GM10847 (cell line): ENCODE data around the gene FH.

ENCODE experiments used
- POLR2A ChIP-seq: IDR thresholded peaks from 2 replicates; pipeline ENCODE4 v1.6.1; 2011; ENCODE audit not compliant: insufficient read length; ENCODE audit errors: extremely low read depth

FH gene

DNA sequence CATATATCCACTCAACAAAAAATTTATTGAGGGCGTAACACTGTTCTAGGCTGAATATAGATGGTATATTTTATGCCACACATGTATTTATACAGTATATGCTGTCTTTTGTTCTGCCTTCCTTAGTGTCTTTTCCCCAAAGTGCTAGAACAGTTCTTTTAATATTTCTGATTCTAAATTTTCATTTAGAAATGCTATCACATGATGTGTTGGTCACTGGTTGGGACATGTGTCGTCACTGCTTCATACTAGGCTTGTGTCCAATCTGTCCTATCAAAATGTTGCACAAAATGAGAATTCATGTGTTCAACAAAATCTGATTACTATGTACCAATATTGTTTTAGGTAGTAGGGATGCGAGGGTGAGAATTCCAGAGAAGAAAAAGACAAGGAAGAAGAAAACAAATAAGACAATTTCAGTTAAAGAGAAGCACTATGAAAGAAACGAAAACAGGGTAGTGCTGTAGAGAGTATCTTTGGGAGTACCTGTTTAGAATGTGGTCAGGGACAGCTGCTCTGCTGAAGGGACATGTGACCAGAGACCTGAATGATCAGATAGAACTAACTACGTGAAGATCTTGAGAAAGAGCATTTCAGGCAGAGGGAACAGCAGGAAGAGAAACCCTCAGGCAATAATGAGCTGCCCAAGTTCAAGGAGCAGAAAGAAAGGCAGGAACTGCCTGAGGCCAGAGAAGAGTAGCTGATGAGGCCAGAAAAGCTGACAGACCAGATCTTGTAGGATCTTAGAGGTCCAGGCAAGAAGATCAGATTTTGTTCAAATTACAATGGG, 14.0 kb upstream of the FH start:
- TF ChIP-seq POLR2A: no peak

GRCh38 chr1:241532864-241533263, 13.3 kb upstream of the FH start:
- no peak for TF ChIP-seq POLR2A

DNA sequence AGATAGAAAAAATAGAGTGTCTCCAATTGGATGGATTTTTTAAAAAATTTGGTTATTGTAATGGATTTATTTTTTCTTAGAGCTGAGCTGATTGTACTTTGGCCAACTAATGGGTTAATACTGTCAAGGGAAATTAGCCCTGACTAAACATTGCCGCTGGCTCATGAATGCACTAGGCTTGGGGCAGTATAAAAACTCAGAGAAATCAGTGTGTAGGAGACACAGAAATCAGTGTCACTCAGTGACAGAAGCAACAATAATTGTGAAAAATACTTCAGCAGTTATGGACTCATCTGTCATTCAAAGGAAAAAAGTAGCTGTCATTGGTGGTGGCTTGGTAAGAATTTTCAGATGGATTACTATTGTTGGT, 12.6 kb upstream of the FH start, which contains the start of gene KMO:
Gene KMO, plus strand, starts transcription at position 217 of the 370 bp plus-strand sequence. Its CDS starts 67 bp downstream, at position 284.
- TF ChIP-seq POLR2A: no peak

DNA sequence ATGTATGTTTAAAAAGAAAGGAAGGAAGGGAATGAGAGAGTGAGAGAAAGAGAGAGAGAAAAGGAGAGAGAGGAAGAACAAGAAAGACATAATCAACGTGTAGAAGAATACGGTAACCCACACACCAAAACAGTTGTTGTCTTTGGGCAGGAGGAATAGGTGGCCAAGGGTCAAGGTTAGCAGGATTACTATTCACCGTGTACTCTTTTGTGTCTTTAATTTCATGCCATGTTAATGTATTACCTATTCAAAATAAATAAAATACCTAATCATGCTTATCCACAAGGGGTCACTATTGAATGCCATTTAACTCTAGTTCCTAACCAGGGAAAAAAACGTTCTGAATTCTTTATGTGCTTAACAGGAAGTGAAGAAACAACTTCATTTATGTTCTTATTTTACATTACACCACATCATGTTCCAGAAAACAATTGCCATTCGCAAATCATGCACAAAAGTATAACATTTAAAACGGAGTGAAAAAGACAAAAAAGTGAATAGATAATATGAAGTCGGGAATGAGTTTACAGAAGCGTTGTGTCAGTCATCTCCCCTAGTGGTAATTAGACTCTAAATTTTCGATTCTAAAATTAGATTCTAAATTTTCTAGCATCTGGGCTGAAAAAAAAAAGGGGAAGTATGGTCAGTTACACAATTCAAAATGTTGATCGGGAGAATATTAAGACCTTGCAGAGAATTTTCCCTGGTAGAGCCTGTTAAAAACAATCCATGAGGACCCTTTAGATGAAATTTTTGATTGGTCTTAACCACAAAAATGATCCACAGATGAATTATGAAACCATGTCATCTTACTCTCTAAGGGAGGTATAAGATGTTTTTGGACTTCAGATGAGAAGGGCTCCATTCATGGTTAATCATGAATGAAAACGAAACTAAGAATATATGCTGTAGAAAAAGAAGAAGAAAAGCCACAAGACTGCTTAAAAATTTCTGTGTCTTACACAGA, 11.9 kb upstream of the FH start:
- TF ChIP-seq POLR2A: no peak

DNA sequence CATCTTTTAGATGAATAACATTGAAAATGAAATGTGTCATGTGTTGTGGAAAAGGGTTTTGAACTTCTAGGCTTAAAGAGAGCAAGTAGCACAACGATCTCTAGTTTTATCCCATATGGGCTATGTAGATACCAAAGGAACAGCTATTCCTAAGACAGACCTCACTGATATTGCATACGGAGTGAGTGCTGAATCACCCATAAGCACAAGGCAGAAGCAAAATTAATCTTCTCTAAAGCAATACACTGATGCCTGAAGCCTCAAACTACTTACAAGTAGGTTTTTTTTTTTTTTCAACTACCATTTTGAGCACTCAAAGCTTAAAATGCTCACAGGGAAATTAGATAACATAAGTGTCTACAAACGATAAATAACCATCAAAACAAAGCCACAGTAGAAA, 7.6 kb upstream of the FH start:
- no peak for TF ChIP-seq POLR2A

GRCh38 chr1:241525026-241525425, 5.5 kb upstream of the FH start:
- TF ChIP-seq POLR2A: no peak

DNA sequence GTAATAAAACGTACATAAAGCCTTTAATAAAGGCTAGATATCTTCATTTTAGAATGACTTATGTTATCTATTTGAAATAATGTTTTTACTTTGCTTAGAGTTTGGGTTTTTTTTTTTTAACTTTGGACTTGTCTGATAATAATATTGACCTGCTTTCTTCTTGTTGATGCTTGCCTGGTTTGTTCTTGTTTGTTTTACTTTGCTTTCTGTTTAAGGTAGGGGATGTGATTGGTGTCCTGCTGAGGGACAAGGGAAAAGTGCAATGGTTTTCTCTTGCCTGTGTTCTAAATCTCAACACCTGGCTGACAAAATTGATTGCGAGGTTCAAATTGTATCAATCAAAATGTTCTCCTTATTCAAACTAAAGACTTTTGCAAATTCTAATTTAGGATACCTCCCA, 2.2 kb upstream of the FH start:
- TF ChIP-seq POLR2A: no peak

DNA sequence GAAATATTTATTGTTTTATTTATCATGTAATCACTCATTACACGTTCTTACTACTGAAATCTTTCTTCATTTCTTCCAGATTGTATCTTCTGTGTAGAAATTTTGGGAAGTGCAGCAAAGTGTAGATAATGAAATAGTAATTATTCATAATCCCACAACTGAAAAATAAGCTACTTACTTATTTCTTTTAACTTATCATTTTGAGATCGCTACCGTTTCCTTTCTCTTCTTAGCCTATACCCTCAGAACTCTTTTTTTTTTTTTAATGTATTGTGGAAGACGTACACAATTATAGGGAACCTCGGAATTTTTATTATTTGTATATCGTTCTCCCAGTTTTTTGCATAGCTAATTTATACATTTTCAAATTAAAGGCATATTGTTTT, 518 bp upstream of the FH start:
- no peak for TF ChIP-seq POLR2A

- no peak for TF ChIP-seq POLR2A
These were observed 863 bp downstream of the FH start for GRCh38 chr1:241518476-241519307.

GRCh38 chr1:241513378-241513777, 6.2 kb downstream of the FH start:
- TF ChIP-seq POLR2A: no peak

GRCh38 chr1:241507189-241507863, 12.2 kb downstream of the FH start:
- TF ChIP-seq POLR2A: no peak

DNA sequence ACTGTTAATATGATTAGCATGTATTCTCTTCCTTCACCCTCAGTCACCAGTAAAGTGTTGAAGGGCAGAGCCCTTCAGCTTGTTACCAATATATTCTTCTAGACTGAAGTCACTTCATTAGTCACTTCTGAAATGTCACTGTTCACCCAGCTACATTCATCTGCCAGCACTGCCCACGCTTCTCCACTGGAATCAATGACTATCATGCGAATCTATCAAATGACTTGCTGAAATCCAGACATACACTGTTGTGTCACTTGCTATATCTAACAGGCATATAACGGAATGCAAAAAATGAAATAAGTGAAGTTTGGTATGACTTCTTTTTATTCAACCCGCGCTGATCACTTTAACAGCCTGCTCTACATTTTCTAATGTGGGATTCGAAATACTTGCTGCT, 16.1 kb downstream of the FH start:
- TF ChIP-seq POLR2A: no peak

- TF ChIP-seq POLR2A: no peak
These were observed 19.6 kb downstream of the FH start for GRCh38 chr1:241499910-241500309.

DNA sequence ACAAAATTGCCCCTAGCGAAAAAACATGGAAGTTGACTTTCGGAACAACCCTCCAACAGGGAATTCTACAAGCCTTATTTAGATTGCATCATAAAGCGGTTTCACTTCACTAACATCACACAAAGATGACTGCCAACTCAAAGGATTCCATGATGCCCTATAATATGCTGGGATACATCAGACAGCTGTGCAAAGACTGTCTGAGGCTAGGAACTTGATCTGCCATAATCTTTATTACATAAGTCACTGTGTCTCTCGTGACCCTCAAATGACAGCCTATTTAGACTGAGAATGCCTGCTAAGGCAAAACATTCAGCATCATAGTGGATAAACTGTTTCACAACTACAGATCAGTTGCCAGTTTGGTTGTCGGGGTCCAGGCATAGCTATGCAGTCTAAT, 23.8 kb downstream of the FH start:
- TF ChIP-seq POLR2A: no peak

- TF ChIP-seq POLR2A: no peak
These were observed 30.8 kb downstream of the FH start for GRCh38 chr1:241488739-241489138.
